22Rv1 (cell line): Measurements from ENCODE around the gene OR2AT4.

ENCODE experiments used
- ZFX ChIP-seq: fragments of 450-650 bp; IDR thresholded peaks from 2 replicates; pipeline ENCODE4 v1.6.1; 2017; ENCODE audit warnings: antibody characterized with exemption, borderline replicate concordance
- TF ChIP-seq, protein P1 (sequence below): fragments of 450-650 bp; IDR thresholded peaks from 2 replicates; pipeline ENCODE4 v1.5.1; 2017; ENCODE audit warnings: mild to moderate bottlenecking

DNA sequence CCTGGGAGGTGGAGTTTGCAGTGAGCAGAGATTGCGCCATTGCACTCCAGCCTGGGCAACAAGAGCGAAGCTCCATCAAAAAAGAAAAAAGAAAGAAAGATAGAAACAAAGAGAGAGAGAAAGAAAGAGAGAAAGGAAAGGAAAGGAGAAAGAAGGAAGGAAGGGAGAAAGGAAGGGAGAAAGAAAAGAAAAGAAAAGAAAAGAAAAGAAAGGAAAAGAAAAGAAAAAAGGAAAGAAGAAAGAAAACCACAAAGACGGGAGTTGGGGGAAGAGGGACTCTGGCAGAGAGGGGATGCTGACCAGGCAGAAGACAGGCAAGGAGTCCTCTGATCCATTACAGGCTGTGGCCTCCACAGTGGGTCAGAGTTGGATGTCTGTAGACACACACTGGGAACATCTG lies 35.4 kb upstream of the OR2AT4 start:
- TF ChIP-seq ZFX: no peak
- TF ChIP-seq, protein P1, sequence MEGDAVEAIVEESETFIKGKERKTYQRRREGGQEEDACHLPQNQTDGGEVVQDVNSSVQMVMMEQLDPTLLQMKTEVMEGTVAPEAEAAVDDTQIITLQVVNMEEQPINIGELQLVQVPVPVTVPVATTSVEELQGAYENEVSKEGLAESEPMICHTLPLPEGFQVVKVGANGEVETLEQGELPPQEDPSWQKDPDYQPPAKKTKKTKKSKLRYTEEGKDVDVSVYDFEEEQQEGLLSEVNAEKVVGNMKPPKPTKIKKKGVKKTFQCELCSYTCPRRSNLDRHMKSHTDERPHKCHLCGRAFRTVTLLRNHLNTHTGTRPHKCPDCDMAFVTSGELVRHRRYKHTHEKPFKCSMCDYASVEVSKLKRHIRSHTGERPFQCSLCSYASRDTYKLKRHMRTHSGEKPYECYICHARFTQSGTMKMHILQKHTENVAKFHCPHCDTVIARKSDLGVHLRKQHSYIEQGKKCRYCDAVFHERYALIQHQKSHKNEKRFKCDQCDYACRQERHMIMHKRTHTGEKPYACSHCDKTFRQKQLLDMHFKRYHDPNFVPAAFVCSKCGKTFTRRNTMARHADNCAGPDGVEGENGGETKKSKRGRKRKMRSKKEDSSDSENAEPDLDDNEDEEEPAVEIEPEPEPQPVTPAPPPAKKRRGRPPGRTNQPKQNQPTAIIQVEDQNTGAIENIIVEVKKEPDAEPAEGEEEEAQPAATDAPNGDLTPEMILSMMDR: no peak
